Immature natural killer cell (primary cell): ENCODE measurements around the gene PPP1R1B. TPM values are rescaled to one million over a fixed set of nuclear protein-coding genes. Genes with fewer than 3 reads are reported as not detected.

Experiments
- DNase-seq, 3 donors: peaks; one replicate each; pipeline ENCODE4 v3.0.0; 2022; ENCODE audit warnings: mixed read lengths in 1 of 3
- H3K27ac Mint-ChIP-seq, 6 donors: one replicate each; pipeline ENCODE4 v1.8.0; 2020; ENCODE audit warnings: mixed read lengths in 6 of 6, mild to moderate bottlenecking in 5 of 6, inconsistent platforms in 4 of 6, moderate library complexity in 3 of 6
- H3K27me3 Mint-ChIP-seq, 3 donors: one replicate each; pipeline ENCODE4 v1.8.0; 2020 to 2021; ENCODE audit warnings: low read depth in 3 of 3, mild to moderate bottlenecking in 3 of 3, mixed read lengths in 3 of 3, moderate library complexity in 3 of 3, inconsistent platforms in 1 of 3
- H3K36me3 Mint-ChIP-seq, 3 donors: one replicate each; pipeline ENCODE4 v1.8.0; 2020; ENCODE audit warnings: mixed read lengths in 3 of 3, inconsistent platforms in 2 of 3, mild to moderate bottlenecking in 2 of 3
- H3K4me1 Mint-ChIP-seq, 2 donors: one replicate each; pipeline ENCODE4 v1.8.0; 2020; ENCODE audit warnings: inconsistent platforms in 2 of 2, mild to moderate bottlenecking in 2 of 2, mixed read lengths in 2 of 2, moderate library complexity in 1 of 2
- H3K4me3 Mint-ChIP-seq, 5 donors: one replicate each; pipeline ENCODE4 v1.8.0; 2020; ENCODE audit warnings: mild to moderate bottlenecking in 5 of 5, mixed read lengths in 5 of 5, inconsistent platforms in 3 of 5, moderate library complexity in 3 of 5
- H3K9me3 Mint-ChIP-seq, 6 donors: one replicate each; pipeline ENCODE4 v1.8.0; 2020; ENCODE audit warnings: mild to moderate bottlenecking in 6 of 6, mixed read lengths in 6 of 6, inconsistent platforms in 4 of 6, moderate library complexity in 3 of 6
- polyA plus RNA-seq, 3 donors: library from polyadenylated mRNA; unstranded; fragments of 300-500 nt; fragmentation: Illumina TruSeq; gene quantifications; one replicate each; pipeline ENCODE4 v1.2.3, GENCODE V29; 2021

Gene PPP1R1B
- polyA plus RNA-seq, 3 donors from 2014 or later, result not detected

- no peak overlapping the region for H3K27ac Mint-ChIP-seq
- H3K4me1 Mint-ChIP-seq, result peaks cover 0 to 4% of the 10 kb centered on the region in 2 donors
- peaks cover 24 to 44% (median 30%) of the 10 kb centered on the region in 3 donors for H3K27me3 Mint-ChIP-seq
- no peak for DNase-seq
- peak overlapping the region in 1 of 5 donors; percentile 9 for H3K4me3 Mint-ChIP-seq
- peaks cover 0 to 4% (median 4%) of the 10 kb centered on the region in 3 donors for H3K36me3 Mint-ChIP-seq
- H3K9me3 Mint-ChIP-seq, result peaks cover 0 to 9% (median 0%) of the 10 kb centered on the region in 6 donors
Measured at GRCh38 chr17:39596543-39597267, 30.0 kb upstream of the PPP1R1B start.

- peaks cover 0 to 14% (median 0%) of the 10 kb centered on the region in 6 donors for H3K9me3 Mint-ChIP-seq
- H3K4me3 Mint-ChIP-seq, result no peak overlapping the region
- H3K27me3 Mint-ChIP-seq, result peaks cover 26 to 45% (median 32%) of the 10 kb centered on the region in 3 donors
- H3K4me1 Mint-ChIP-seq, result peaks cover 0 to 4% of the 10 kb centered on the region in 2 donors
- no peak for DNase-seq
- no peak overlapping the region for H3K27ac Mint-ChIP-seq
- peaks cover 0 to under 1% (median under 1%) of the 10 kb centered on the region in 3 donors for H3K36me3 Mint-ChIP-seq
Measured at GRCh38 chr17:39597372-39598046, 29.2 kb upstream of the PPP1R1B start.

GRCh38 chr17:39598047-39598481 is 28.7 kb upstream of the PPP1R1B start:
- Mint-ChIP-seq H3K4me3 (no peak overlapping the region), H3K27ac (no peak overlapping the region), H3K27me3 (peaks cover 25 to 44% (median 38%) of the 10 kb centered on the region in 3 donors), H3K4me1 (peaks cover 0 to 4% of the 10 kb centered on the region in 2 donors), H3K9me3 (peaks cover 0 to 14% (median 0%) of the 10 kb centered on the region in 6 donors), H3K36me3 (no peaks in the 10 kb centered on the region)
- no peak for DNase-seq

- H3K4me3 Mint-ChIP-seq, result no peak overlapping the region
Measured at GRCh38 chr17:39598630-39599003, 28.1 kb upstream of the PPP1R1B start.

GRCh38 chr17:39599004-39599664 is 27.6 kb upstream of the PPP1R1B start:
- H3K4me3 Mint-ChIP-seq, result no peak overlapping the region
- DNase-seq, result no peak
- peak overlapping the region in 1 of 6 donors; percentile 22 for H3K27ac Mint-ChIP-seq
- no peaks in the 10 kb centered on the region for H3K36me3 Mint-ChIP-seq
- peaks cover 0 to 8% of the 10 kb centered on the region in 2 donors for H3K4me1 Mint-ChIP-seq
- H3K9me3 Mint-ChIP-seq, result peaks cover 0 to 14% (median 0%) of the 10 kb centered on the region in 6 donors
- peaks cover 24 to 50% (median 43%) of the 10 kb centered on the region in 3 donors for H3K27me3 Mint-ChIP-seq

More at GRCh38 chr17:39598630-39599003, 28.1 kb upstream of the PPP1R1B start:
- Mint-ChIP-seq H3K27me3 (peaks cover 24 to 47% (median 43%) of the 10 kb centered on the region in 3 donors), H3K4me1 (peaks cover 0 to 6% of the 10 kb centered on the region in 2 donors), H3K36me3 (no peaks in the 10 kb centered on the region), H3K9me3 (peaks cover 0 to 14% (median 0%) of the 10 kb centered on the region in 6 donors), H3K27ac (peak overlapping the region in 1 of 6 donors; percentile 22)
- DNase-seq, result no peak

GRCh38 chr17:39599665-39600231 is 27.0 kb upstream of the PPP1R1B start:
- Mint-ChIP-seq H3K36me3 (no peaks in the 10 kb centered on the region), H3K9me3 (peaks cover 0 to 14% (median 0%) of the 10 kb centered on the region in 6 donors), H3K27ac (no peak overlapping the region), H3K4me3 (no peak overlapping the region), H3K4me1 (peaks cover 0 to 8% of the 10 kb centered on the region in 2 donors), H3K27me3 (peaks cover 25 to 54% (median 46%) of the 10 kb centered on the region in 3 donors)
- DNase-seq, result no peak

GRCh38 chr17:39600288-39600996 is 26.3 kb upstream of the PPP1R1B start:
- DNase-seq, result no peak
- Mint-ChIP-seq H3K4me1 (peaks cover 0 to 10% of the 10 kb centered on the region in 2 donors), H3K27me3 (peaks cover 27 to 50% (median 49%) of the 10 kb centered on the region in 3 donors), H3K36me3 (no peaks in the 10 kb centered on the region), H3K4me3 (no peak overlapping the region), H3K9me3 (peaks cover 0 to 11% (median 0%) of the 10 kb centered on the region in 6 donors), H3K27ac (no peak overlapping the region)

- Mint-ChIP-seq H3K4me1 (peaks cover 0 to 10% of the 10 kb centered on the region in 2 donors), H3K9me3 (peaks cover 0 to 11% (median 0%) of the 10 kb centered on the region in 6 donors), H3K27ac (no peak overlapping the region), H3K4me3 (no peak overlapping the region), H3K27me3 (peaks cover 25 to 48% (median 44%) of the 10 kb centered on the region in 3 donors), H3K36me3 (no peaks in the 10 kb centered on the region)
- no peak for DNase-seq
Measured at GRCh38 chr17:39600997-39601597, 25.7 kb upstream of the PPP1R1B start.

- no peak for DNase-seq
- peaks cover 0 to 11% of the 10 kb centered on the region in 2 donors for H3K4me1 Mint-ChIP-seq
- peaks cover 23 to 43% (median 43%) of the 10 kb centered on the region in 3 donors for H3K27me3 Mint-ChIP-seq
- H3K9me3 Mint-ChIP-seq, result peaks cover 0 to 11% (median 0%) of the 10 kb centered on the region in 6 donors
- H3K4me3 Mint-ChIP-seq, result peak overlapping the region in 1 of 5 donors; percentile 28
- H3K27ac Mint-ChIP-seq, result no peak overlapping the region
- no peaks in the 10 kb centered on the region for H3K36me3 Mint-ChIP-seq
Measured at GRCh38 chr17:39601758-39602532, 24.8 kb upstream of the PPP1R1B start.

GRCh38 chr17:39602533-39603303 is 24.0 kb upstream of the PPP1R1B start:
- Mint-ChIP-seq H3K4me3 (no peak overlapping the region), H3K36me3 (no peaks in the 10 kb centered on the region), H3K4me1 (peaks cover 0 to 10% of the 10 kb centered on the region in 2 donors), H3K27me3 (peaks cover 20 to 41% (median 37%) of the 10 kb centered on the region in 3 donors), H3K9me3 (peaks cover 0 to 9% (median 0%) of the 10 kb centered on the region in 6 donors), H3K27ac (no peak overlapping the region)
- no peak for DNase-seq

GRCh38 chr17:39603304-39604016 is 23.3 kb upstream of the PPP1R1B start:
- Mint-ChIP-seq H3K27ac (no peak overlapping the region), H3K27me3 (peaks cover 20 to 34% (median 33%) of the 10 kb centered on the region in 3 donors), H3K4me3 (no peak overlapping the region), H3K9me3 (peaks cover 0 to 9% (median 0%) of the 10 kb centered on the region in 6 donors), H3K36me3 (no peaks in the 10 kb centered on the region), H3K4me1 (peaks cover 0 to 9% of the 10 kb centered on the region in 2 donors)
- DNase-seq, result no peak
